Non-pigmented ciliary epithelial cell (primary cell): ENCODE results near the gene LLGL1.

ENCODE experiments used
- DNase-seq: peaks from one replicate; pipeline ENCODE4 v3.0.0-alpha.2; 2010; ENCODE audit warnings: low read depth

Gene LLGL1

DNA sequence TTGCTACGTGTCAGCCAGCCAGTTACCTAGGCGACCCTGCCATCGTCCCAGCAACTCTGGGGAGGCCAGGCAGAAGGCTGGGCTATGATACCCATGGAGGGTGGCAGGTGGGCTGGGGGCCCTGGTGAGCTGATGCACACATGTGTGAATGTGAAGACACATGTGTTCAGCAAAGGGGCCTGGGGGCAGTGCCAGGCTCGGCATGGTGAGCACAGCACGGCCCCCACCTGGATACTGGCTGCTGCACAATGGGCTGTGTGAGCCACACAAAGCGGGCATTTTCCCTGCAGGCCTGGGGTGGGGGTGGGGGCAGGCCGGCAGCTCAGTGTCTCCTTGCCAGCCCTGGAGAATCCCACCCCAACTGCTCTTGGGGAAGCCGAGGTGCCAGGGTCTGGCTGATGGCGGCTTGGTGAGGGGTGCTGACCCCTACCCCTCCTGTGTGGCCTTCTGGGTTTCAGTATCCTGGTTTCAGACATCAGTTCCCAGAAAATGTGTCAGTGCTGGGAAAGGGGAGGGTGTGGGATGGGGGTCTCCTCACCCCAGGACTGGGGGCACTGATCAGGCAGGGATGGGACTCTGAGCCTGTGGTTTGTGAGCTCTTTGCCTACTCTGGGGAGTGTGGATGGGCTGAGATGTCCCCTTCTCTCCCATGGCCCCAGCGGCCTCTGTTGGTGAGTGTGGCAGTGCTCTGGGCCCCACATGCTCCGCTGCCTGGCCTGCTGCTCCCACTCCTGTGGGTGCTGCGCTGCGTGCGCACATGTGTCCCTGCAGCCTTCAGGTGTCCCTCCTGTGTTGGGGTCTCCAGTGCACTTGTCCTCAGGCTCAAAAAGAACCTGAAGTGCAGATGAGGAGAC, 5.1 kb downstream of the LLGL1 start:
- no peak for DNase-seq

DNA sequence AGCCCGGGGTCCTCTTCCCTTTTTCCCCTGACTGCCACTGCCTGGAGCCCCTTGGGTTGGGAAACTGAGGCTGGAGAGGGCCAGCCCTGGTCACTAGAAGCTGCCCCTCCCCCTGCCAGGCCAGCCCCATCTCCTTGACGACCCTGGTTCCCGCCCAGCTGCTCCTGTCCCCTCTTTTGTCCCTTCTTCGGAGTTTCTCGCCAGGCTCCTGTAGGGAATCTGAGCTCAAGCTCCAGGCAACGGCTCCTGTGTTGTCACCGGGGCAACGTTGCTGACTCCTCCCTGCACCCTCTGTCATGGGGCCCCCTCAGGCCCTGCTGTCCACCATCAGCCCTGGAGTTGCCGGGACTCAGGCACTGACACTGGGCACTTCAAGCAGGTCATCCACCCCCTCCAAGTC, 5.7 kb downstream of the LLGL1 start:
- DNase-seq: no peak

- DNase-seq: no peak
Measured at GRCh38 chr17:18233803-18234518, 8.5 kb downstream of the LLGL1 start.

DNA sequence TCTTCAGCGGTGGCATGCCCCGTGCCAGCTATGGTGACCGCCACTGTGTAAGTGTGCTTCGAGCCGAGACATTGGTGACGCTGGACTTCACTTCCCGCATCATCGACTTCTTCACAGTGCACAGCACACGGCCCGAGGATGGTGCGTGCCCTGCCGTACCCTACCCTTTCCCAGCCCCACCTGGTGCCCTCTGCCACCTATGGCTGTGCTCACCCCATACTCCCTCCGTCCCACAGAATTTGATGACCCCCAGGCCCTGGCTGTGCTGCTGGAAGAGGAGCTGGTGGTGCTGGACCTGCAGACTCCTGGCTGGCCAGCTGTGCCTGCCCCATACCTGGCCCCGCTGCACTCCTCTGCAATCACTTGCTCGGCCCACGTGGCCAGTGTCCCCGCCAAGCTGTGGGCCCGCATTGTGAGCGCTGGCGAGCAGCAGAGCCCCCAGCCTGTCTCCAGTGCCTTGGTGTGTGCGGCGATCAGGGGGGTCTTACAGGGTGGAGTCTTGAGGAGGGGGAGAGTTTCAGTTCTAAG, 9.5 kb downstream of the LLGL1 start:
- DNase-seq: no peak

- DNase-seq: peak; percentile 27
Measured at GRCh38 chr17:18235743-18236256, 10.4 kb downstream of the LLGL1 start.

DNA sequence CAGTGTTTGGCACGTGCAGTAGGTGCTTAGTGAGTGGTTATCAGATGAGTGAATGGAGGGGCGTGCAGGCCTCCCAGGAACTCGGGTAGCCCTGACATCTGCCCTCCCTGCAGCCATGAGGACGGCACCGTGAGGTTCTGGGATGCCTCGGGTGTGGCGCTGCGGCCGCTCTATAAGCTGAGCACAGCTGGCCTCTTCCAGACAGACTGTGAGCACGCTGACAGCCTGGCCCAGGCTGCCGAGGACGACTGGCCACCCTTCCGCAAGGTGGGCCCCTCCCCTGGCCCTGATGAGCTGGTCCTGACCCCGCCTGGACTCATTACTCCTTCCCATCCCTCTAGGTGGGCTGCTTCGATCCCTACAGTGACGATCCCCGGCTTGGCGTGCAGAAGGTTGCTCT, 11.1 kb downstream of the LLGL1 start:
- DNase-seq: no peak

GRCh38 chr17:18237461-18237860, 12.0 kb downstream of the LLGL1 start:
- no peak for DNase-seq

DNA sequence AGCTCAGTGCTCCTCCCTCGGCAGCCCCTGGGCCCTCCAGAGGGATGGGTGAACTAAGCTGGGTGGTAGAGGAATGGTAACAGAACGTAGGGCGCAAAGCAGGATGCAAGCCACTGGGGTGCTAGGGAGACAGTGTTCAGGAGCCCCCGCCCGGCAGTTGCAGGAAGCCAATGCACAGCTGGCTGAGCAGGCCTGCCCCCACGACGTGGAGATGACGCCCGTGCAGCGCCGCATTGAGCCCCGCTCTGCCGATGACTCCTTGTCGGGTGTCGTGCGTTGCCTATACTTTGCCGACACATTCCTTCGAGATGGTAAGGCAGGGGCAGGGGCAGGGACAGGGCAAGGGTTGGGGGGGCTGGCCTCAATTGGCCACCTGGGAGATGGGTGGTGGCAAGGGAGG, 12.9 kb downstream of the LLGL1 start:
- DNase-seq: no peak

DNA sequence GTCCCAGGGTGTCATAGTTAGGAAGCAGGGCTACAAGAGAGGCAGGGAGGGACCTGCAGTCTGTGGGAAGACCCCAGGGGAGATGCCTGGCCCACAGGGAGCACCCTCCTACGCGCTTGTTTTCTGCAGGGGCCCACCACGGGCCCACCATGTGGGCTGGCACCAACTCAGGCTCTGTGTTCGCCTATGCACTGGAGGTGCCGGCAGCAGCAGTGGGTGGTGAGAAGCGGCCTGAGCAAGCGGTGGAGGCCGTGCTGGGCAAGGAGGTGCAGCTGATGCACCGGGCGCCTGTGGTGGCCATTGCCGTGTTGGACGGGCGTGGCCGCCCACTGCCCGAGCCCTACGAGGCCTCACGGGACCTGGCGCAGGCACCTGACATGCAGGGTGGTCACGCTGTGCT, 15.0 kb downstream of the LLGL1 start:
- no peak for DNase-seq

DNA sequence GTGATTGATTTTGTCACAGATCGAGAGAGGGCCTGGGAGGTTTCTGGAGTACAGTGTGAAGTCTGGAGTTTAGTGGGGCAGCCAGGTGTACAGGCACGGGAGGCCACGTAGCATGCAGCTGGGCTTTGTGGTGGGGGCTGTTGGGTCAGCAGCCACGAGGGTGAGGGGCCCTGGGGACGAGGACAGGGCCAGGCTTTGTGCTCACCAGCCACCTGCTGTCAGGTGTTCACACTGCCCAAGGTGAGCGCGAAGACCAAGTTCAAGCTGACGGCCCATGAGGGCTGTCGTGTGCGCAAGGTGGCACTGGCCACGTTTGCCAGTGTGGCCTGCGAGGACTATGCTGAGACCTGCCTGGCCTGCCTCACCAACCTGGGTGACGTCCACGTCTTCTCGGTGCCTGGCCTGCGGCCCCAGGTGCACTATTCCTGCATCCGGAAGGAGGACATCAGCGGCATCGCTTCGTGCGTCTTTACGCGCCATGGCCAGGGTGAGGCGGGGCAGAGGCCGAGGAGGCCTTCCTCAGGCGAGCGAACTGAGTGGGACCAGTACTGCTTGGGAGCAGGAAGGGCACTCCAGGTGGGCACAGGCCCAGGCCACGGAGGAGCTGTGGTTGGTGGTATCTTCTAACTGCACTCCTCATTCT, 15.9 kb downstream of the LLGL1 start:
- no peak for DNase-seq

GRCh38 chr17:18245038-18245776, 19.8 kb downstream of the LLGL1 start:
- DNase-seq: no peak

- no peak for DNase-seq
Measured at GRCh38 chr17:18246109-18246725, 20.8 kb downstream of the LLGL1 start.

DNA sequence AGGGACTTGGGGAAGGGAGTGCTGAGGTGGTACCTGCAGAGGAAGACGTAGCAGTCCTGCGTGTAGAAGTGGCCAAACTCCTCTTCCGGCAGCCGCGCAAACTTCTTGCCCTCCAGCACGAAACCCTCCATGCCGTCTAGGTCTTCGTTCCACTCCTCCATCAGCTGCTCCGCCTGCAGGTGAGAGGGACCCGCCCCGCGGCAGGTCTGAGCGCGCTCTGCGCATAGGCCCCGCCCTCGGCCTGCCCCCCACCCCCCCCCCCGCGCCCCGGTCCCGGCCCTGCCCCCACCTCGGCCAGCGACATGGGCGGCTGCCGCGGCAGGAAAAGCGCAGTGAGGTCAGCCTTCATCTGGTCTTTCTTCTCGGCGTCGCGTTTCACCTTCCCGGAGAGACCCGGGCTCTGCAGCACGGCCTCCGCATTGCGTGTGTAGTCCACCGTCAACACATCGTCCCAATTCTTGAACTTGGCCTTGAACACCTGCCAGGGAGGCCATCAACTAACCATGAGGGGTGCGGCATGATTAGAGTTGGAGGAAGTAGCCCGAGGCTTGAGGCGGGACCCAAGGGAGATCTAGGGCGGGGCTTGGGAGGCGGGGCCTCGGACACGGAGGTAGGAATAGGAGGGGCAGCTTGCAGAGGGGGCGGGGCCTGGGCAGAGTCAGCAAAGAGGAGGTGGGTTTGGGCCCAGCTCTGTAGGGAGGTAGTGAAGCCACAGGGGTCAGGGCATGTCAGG, 21.6 kb downstream of the LLGL1 start:
- DNase-seq: no peak

DNA sequence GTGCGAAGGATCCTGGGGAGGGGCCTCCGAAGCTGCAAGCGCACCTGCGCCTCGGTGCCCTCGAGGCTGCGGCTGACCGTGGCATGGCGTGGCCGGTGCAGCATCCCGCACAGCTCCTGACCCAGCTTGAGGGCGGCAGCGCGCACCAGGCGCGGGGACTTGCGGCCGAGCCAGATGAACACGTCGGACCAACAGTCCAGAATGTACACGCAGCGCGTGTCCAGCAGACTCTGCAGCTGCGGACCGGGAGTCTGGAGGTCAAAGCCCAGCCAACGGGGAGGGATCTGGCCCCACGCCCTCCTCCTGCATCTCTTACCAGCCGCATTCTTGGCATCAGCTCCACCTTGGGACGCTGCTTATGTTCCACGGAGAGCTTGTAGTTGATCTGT, 22.2 kb downstream of the LLGL1 start:
- DNase-seq: no peak

- no peak for DNase-seq
Measured at GRCh38 chr17:18248300-18248731, 22.9 kb downstream of the LLGL1 start.

- DNase-seq: no peak
Measured at GRCh38 chr17:18248811-18249210, 23.4 kb downstream of the LLGL1 start.

GRCh38 chr17:18250259-18250658, 24.8 kb downstream of the LLGL1 start:
- DNase-seq: no peak

DNA sequence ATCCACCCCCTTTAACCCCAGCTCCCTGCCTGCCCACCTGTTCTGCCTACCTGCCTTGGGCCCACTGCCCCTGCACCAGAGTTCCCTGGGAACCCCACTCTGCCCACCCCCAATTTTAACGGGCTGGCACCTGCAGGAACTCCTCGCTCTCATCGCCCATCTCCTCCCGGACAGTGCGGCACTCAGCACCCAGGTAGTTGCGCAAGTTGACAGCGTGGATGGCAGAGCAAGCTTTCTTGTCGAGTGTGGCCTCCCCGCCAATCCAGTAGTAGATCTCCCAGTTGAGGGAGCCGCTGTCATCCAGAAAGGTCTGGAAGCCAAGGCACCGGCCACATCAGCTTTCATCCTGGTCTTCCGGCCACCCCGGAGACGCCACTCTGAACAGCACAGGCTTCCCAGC, 25.3 kb downstream of the LLGL1 start:
- no peak for DNase-seq

DNA sequence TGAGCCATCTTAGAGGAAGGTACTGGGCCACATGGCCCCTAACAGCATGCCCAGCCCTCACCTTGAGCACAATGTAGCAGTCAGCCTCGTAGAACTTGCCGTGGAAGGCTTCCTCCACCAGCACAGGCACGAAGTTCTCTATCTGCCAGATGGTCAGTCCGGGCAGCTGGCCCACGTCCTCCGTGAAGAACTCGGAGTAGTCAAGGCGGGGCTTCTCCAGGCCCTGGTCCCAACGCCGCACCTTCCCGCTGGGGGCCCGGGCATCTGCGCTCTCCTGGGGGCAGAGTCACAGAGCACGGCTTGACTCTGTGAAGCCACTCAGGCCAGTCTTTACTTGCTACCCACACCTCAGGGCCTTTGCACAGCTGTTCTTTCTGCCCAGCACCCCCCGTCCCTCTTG, 25.8 kb downstream of the LLGL1 start:
- DNase-seq: no peak

GRCh38 chr17:18252160-18252559, 26.7 kb downstream of the LLGL1 start:
- DNase-seq: no peak
